GM12872 (cell line): ENCODE data around the gene NUDT4.

Experiments used
- TF ChIP-seq, protein P1 (sequence below): IDR thresholded peaks from 3 replicates; pipeline ENCODE4 v1.5.1; 2011; ENCODE audit warnings: low read depth, mild to moderate bottlenecking, low read length, moderate library complexity; ENCODE audit not compliant: insufficient read depth

The NUDT4 gene

DNA sequence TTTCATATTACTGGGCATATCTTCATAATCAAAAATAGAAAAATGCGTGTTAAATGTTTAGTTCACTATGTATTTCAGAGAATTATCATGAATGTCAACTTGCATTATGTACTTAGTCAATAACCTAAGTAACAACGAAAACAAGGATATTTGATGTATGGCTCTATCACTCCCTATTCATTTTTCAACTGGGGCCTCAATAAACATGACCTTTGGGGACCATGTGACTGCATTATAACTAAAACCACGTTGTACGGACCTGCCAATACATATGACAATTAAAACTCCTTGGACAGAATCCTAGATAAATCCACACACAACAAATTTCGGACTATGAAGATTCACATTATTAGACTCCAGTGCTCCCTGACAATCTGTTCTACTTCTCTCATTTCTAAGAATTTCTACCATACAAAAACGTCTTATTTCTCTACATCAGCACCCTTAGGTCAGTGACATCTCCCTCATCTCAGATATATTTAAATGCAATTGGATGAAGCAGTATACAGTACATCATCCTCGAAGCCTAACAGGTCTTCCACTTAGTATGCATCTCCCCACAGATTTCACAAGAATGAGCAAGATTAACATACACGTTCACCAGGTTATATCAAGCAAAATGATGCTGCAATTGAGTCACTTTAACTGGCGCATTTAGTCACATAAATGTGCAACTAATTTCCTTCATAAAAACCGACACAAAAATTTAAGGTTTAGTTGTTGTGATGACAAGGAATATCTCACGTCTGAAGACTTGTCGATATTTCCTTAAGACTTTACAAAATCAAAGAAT, 62.5 kb downstream of the NUDT4 start:
- TF ChIP-seq, protein P1, sequence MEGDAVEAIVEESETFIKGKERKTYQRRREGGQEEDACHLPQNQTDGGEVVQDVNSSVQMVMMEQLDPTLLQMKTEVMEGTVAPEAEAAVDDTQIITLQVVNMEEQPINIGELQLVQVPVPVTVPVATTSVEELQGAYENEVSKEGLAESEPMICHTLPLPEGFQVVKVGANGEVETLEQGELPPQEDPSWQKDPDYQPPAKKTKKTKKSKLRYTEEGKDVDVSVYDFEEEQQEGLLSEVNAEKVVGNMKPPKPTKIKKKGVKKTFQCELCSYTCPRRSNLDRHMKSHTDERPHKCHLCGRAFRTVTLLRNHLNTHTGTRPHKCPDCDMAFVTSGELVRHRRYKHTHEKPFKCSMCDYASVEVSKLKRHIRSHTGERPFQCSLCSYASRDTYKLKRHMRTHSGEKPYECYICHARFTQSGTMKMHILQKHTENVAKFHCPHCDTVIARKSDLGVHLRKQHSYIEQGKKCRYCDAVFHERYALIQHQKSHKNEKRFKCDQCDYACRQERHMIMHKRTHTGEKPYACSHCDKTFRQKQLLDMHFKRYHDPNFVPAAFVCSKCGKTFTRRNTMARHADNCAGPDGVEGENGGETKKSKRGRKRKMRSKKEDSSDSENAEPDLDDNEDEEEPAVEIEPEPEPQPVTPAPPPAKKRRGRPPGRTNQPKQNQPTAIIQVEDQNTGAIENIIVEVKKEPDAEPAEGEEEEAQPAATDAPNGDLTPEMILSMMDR = no peak

- TF ChIP-seq, protein P1 = no peak
Measured at GRCh38 chr12:93441081-93441616, 63.4 kb downstream of the NUDT4 start.

- TF ChIP-seq, protein P1 = 0 out of 3 replicates have a peak, but pooled peaks have one; percentile 12
Measured at GRCh38 chr12:93441617-93442410, 64.1 kb downstream of the NUDT4 start, which contains the start of gene UBE2N. Gene UBE2N (minus strand): TSS chr12:93441947. CDS start chr12:93441884, 63 bp downstream.

DNA sequence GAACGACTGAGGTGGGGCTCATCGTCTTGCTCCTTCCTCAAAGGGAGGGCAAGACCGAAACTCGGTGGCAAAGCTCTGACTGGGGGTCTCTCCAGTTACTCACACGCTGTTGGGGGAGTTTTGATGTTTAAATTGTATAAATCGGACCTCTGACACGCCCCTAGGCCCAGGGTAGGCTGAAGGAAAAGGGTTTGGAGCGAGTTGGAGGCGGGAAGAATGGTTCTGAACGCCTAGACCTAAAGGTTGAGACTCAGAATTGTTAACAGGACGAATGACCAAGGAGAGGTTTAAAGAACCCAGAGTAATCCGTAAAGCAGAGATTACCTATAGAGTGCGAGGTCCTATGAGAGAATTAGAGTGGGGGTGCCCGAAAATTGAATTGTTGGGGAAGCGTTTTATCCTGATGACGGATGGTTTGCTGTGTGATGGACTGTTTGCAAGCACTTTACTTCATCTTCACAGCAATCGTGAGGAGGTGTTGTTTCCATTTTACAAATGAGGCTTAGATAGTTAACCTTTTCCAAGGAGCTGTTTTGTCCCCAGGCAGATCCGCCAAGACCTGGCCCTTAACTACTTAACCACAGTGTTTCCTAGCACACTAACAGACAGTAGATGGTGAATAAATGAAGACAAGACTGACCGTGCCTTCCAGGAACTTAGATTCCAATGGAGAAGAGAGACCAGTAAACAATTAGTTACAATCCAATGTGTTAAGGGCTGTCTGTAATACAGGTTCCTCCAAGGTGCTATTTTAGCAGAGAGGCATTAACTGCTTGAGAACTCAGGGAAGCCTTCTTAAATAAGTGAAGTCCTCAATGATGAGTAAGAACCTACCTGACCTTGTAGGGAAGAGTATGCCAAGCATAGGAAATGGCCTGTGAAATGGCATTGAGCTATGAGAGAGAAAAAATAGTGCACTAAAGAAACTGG, 65.0 kb downstream of the NUDT4 start:
- TF ChIP-seq, protein P1 = no peak

GRCh38 chr12:93443576-93443975, 65.9 kb downstream of the NUDT4 start:
- TF ChIP-seq, protein P1 = no peak

DNA sequence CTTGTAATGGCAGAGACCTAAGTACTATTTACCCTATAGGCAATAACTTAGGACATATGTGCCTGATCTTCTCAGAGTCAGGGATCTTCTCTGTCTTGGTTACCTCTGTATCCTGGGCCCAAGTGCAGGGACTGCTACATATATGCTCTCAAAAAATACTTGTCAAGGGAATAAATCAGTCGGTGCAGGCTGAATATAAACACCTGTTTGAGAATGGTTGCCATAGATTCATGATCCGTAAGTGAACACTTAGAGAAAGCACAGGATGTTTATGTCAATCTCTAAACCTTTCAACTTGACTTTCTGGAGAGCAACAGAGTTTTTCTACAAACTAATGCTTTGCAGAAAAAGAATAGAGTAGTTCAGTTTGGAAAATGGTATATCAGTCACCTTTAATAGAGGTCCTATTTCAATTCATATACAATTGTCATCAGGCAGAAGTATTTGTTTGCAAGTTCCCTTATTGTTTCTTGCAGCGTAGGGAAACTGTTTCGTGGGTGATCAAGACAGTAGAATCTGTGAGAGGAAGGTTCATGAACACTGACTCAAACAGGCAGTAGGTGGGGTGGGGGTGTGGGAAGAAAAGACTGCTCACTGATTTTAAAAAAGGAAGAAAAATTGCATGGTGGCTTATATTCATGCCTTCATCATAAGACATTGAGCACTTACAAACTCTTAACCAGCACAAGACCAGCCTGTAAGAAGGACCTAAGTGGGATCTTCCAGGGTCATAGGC, 70.0 kb downstream of the NUDT4 start:
- TF ChIP-seq, protein P1 = no peak
